Activated B cell treated with CpG ODN at 0.5 μM for 24 hours (primary cell): ENCODE measurements around the gene PREX1. TPM values are rescaled to one million over a fixed set of nuclear protein-coding genes. Genes with fewer than 3 reads are reported as not detected.
A peak's percentile ranks its signal among the peaks of the same experiment; 100 is the strongest.

Experiments used
- ATAC-seq: fragments of 200-7000 bp; cut with Tn5 transposase; one replicate; pipeline ENCODE4 v1.10.0; 2021; ENCODE audit warnings: low read depth, mild to moderate bottlenecking, moderate library complexity
- CTCF ChIA-PET: fragments of 350-600 bp; sonication (Branson Sonifier 250); formaldehyde crosslinking; loops from one replicate; lab custom pipeline; 2021; ENCODE audit warnings: antibody characterized with exemption; lab: Charles Lee
- POLR2A ChIA-PET: fragments of 350-600 bp; sonication (Branson Sonifier 250); formaldehyde crosslinking; loops from one replicate; lab custom pipeline; 2021; ENCODE audit warnings: antibody characterized with exemption; lab: Charles Lee
- DNase-seq: peaks from one replicate; pipeline ENCODE4 v3.0.0; 2022
- H3K27ac Mint-ChIP-seq: one replicate; pipeline ENCODE4 v1.8.0; 2020; ENCODE audit warnings: mixed read lengths
- H3K27me3 Mint-ChIP-seq: one replicate; pipeline ENCODE4 v1.8.0; 2021; ENCODE audit warnings: mixed read lengths
- H3K36me3 Mint-ChIP-seq: one replicate; pipeline ENCODE4 v1.8.0; 2021; ENCODE audit warnings: low read depth, mixed read lengths
- H3K4me1 Mint-ChIP-seq: one replicate; pipeline ENCODE4 v1.8.0; 2021; ENCODE audit warnings: mixed read lengths
- H3K4me3 Mint-ChIP-seq: one replicate; pipeline ENCODE4 v1.8.0; 2020; ENCODE audit warnings: mild to moderate bottlenecking, mixed read lengths
- H3K9me3 Mint-ChIP-seq: one replicate; pipeline ENCODE4 v1.8.0; 2020; ENCODE audit warnings: mixed read lengths
- intact Hi-C: fragments of 100-400 bp; cut with micrococcal nuclease; formaldehyde crosslinking; loops from one replicate; pipeline ENCODE4 v1.15.1; 2024
- total RNA-seq: library from RNA; stranded (reverse); gene quantifications from 2 replicates; pipeline ENCODE4 v1.2.3, GENCODE V29; 2022
- TF ChIP-seq, protein P1 (sequence below): fragments of 200-600 bp; IDR thresholded peaks from one replicate; pipeline ENCODE4 v1.8.0; 2022; ENCODE audit warnings: antibody characterized with exemption, mild to moderate bottlenecking

The PREX1 gene
- total RNA-seq, 1 donor from 2014 or later = 71.4 TPM

DNA sequence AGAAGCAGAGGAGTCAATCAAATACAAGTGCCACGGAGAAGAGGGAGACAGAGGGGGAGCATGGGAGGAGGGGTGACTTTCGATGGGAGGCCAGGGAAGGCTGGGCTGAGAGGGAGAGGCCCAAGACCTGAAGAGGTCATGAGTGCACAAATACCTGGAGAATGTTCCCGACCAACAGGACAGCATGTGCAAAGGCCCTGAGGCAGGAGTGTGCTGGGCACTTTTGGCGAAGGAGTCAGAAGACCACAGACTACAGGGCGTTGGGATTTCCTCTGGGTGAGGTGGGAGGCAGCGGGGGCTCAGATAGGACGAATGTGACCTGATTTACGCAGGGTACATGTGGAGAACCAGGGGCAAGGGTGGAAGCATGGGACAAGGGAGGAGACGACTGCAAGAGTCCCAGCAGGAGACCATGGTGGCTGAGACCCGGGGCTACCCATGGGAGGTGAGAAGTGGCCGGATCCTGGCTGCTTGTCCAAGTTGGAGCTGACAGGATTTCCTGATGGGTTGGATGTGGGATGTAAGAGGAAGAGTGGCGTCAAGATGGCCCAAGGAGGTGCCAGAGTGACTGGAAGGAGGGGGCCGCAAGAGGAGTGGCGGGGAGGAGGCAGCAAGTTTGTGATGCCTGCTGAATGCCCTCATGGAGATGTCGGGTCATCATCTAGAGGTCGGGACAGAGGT, 23.4 kb downstream of the PREX1 start:
- DNase-seq = no peak
- ChIA-PET POLR2A (interaction anchor here (0.6 kb wide), 1 partner anchor 425 kb away, joined by 9 read pairs; no protein-coding TSS in a partner anchor), CTCF (no interaction called here)
- TF ChIP-seq, protein P1, sequence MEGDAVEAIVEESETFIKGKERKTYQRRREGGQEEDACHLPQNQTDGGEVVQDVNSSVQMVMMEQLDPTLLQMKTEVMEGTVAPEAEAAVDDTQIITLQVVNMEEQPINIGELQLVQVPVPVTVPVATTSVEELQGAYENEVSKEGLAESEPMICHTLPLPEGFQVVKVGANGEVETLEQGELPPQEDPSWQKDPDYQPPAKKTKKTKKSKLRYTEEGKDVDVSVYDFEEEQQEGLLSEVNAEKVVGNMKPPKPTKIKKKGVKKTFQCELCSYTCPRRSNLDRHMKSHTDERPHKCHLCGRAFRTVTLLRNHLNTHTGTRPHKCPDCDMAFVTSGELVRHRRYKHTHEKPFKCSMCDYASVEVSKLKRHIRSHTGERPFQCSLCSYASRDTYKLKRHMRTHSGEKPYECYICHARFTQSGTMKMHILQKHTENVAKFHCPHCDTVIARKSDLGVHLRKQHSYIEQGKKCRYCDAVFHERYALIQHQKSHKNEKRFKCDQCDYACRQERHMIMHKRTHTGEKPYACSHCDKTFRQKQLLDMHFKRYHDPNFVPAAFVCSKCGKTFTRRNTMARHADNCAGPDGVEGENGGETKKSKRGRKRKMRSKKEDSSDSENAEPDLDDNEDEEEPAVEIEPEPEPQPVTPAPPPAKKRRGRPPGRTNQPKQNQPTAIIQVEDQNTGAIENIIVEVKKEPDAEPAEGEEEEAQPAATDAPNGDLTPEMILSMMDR = no peak
- intact Hi-C loops = no loop called here
- peak overlapping the region; percentile 51 for H3K27ac Mint-ChIP-seq
- ATAC-seq = no peak
- peaks cover 51% of the 10 kb centered on the region for H3K36me3 Mint-ChIP-seq
- peaks cover 77% of the 10 kb centered on the region for H3K4me1 Mint-ChIP-seq
- no peaks in the 10 kb centered on the region for H3K27me3 Mint-ChIP-seq
- no peak overlapping the region for H3K4me3 Mint-ChIP-seq
- peaks cover 4% of the 10 kb centered on the region for H3K9me3 Mint-ChIP-seq

DNA sequence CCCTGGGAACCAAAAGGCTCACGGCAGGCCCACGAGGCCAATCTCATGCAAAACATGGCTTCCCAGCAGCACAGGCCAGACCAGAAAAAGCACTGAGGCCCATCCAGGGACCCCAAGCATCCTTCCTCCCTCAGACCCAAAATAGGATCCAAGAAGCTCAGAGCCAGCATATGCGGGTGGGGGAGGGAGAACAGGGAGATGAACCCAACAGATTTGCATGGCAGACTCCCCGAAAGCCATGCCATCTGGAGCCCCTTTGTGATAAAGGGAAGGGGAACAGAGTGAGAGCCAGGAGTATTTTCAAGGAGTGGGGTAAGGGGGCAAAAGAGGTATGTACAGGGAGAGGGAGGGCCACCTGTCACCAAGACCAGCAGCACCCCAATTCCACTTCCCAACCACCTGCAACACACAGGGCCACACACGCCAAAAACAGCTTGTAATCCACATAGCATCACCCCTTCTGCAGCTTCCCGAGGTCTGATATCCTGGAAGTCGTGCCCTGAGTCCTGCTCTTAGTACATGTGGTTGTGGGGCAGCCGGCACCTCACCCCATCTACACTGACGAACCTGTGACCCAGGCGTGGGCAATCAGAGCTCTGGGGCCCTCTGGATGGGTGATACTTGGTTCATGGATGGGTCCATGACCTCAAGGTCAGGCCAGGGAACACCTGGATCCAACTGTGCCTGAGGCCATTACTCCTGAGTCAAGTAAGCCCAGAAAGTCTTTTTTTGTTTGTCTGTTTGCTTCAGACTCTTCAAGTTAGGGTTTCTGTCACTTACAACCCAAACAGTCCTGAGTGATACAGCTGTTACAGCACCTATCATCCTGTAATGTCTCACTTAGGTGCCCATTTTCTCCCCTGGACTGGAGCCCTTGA, 24.4 kb downstream of the PREX1 start:
- intact Hi-C loops = loop anchor here (2.0 kb wide), 1 partner anchor 21 kb away; no protein-coding TSS in a partner anchor
- no peak for DNase-seq
- Mint-ChIP-seq H3K9me3 (peaks cover 4% of the 10 kb centered on the region), H3K27ac (peak overlapping the region; percentile 50), H3K4me1 (peaks cover 79% of the 10 kb centered on the region), H3K4me3 (no peak overlapping the region), H3K36me3 (peaks cover 45% of the 10 kb centered on the region), H3K27me3 (no peaks in the 10 kb centered on the region)
- POLR2A ChIA-PET = no interaction called here
- no peak for ATAC-seq
- CTCF ChIA-PET = no interaction called here
- TF ChIP-seq, protein P1 = no peak

DNA sequence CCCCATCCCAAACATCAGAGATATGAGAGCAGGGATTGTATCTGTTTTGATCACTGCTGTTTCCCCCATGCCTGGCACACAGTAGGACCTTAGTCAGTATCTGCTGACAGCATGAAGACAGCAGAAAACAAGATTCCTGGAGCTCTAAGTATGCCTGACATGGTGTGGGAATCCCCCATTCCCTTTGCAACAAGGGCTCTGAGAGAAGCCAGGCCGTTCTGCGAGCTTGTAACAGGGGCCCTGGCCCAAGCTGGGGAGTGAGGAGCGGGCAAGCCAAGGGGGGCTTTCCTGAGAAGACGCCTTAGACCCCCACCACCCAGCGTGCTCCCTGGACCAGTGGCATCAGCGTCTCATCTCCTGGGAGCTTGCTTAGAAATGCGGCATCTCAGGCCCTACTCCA, 25.2 kb downstream of the PREX1 start:
- Mint-ChIP-seq H3K27ac (peak overlapping the region; percentile 50), H3K4me3 (no peak overlapping the region), H3K36me3 (peaks cover 44% of the 10 kb centered on the region), H3K9me3 (peaks cover 4% of the 10 kb centered on the region), H3K27me3 (no peaks in the 10 kb centered on the region), H3K4me1 (peaks cover 81% of the 10 kb centered on the region)
- DNase-seq (no peak), ATAC-seq (no peak)
- POLR2A ChIA-PET = interaction anchor here (0.6 to 1.4 kb wide), 3 partner anchors 13 to 416 kb away, joined by 6 to 11 read pairs (median 6); partner anchors contain the start of gene DDX27
- intact Hi-C loops = loop anchor here (2.0 kb wide), 1 partner anchor 22 kb away; no protein-coding TSS in a partner anchor
- CTCF ChIA-PET = no interaction called here
- TF ChIP-seq, protein P1 = no peak

DNA sequence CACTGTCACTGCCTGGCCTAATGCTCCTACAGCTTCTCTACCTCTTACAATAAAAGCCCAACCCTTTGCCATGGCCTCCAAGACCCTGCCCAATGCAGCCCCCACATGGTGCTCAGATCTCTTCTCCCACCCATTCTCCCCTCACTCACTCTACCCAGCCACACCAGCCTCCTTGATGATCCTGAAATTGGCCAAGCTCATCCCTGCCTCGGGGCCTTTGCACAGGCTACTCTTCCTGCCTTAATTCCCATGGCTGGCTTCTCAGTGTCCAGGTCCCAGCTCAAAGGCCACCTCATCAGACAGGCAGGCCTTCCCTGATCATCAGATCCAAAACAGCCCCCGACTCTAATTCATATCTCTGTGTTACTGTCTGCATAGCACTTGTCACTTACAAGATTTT, 25.6 kb downstream of the PREX1 start:
- Mint-ChIP-seq H3K27me3 (no peaks in the 10 kb centered on the region), H3K36me3 (peaks cover 40% of the 10 kb centered on the region), H3K27ac (peak overlapping the region; percentile 44), H3K4me3 (no peak overlapping the region), H3K9me3 (peaks cover 3% of the 10 kb centered on the region), H3K4me1 (peaks cover 86% of the 10 kb centered on the region)
- ATAC-seq (no peak), DNase-seq (no peak)
- ChIA-PET POLR2A (interaction anchor here (0.6 to 1.4 kb wide), 4 partner anchors 13 to 417 kb away, joined by 3 to 11 read pairs (median 6); partner anchors contain the start of gene DDX27), CTCF (no interaction called here)
- TF ChIP-seq, protein P1 = no peak
- intact Hi-C loops = loop anchor here (2.0 kb wide), 1 partner anchor 23 kb away; no protein-coding TSS in a partner anchor
